HK-2 (cell line): ENCODE measurements around the gene KLF8.

Experiments used
- DNase-seq: peaks from one replicate; pipeline ENCODE4 v3.0.0-alpha.2; 2018; ENCODE audit not compliant: unreplicated experiment

Gene KLF8

GRCh38 chrX:56310581-56310980 lies 78.4 kb downstream of the KLF8 start:
- DNase-seq = no peak

- no peak for DNase-seq
Measured at GRCh38 chrX:56313308-56313707, 81.2 kb downstream of the KLF8 start.

GRCh38 chrX:56314334-56314733 lies 82.2 kb downstream of the KLF8 start:
- DNase-seq = no peak

- no peak for DNase-seq
Measured at GRCh38 chrX:56318076-56318475, 85.9 kb downstream of the KLF8 start.

GRCh38 chrX:56319165-56319564 lies 87.0 kb downstream of the KLF8 start:
- DNase-seq = no peak
